SK-N-SH (cell line): ENCODE measurements around the gene NUTF2. TPM values are rescaled to one million over a fixed set of nuclear protein-coding genes. Genes with fewer than 3 reads are reported as not detected.

Experiments
- CTCF ChIA-PET: fragments of 300-600, 350-600 bp; formaldehyde crosslinking; extraction: SDS; loops from one replicate; lab custom pipeline; 2021; lab: Yijun Ruan, JAX
- POLR2A ChIA-PET: fragments of 350-600 bp; sonication (Branson Sonifier 250); formaldehyde crosslinking; extraction: SDS; loops from one replicate; lab custom pipeline; 2020; ENCODE audit warnings: antibody characterized with exemption, inconsistent platforms; lab: Yijun Ruan, JAX
- DNase-seq: peaks from one replicate; pipeline ENCODE4 v3.0.0; 2012
- H2AFZ ChIP-seq: fragments of 200-600 bp; sonication (generic); 2 replicates; pipeline ENCODE4 v1.8.1; 2016; ENCODE audit warnings: antibody characterized with exemption, mild to moderate bottlenecking, low read depth
- H3F3A ChIP-seq: fragments of 200-600 bp; sonication (generic); replicated peaks from 2 replicates; pipeline ENCODE3; 2016; ENCODE audit warnings: antibody characterized with exemption, mild to moderate bottlenecking; ENCODE audit not compliant: insufficient read depth
- H3K27ac ChIP-seq, 2 experiments: fragments of 200-500 bp in 1 of 2; fragments of 200-600 bp in 1 of 2; sonication (Bioruptor generic) in 1 of 2; sonication (generic), shearing (Covaris generic) in 1 of 2; 2 replicates each; pipeline versions ENCODE4 v1.5.1 to v1.6.1; 2014 to 2016; ENCODE audit warnings: low read depth in 2 of 2, inconsistent platforms in 1 of 2, low read length in 1 of 2, mild to moderate bottlenecking in 1 of 2, mixed read lengths in 1 of 2
- H3K27me3 ChIP-seq: fragments of 200-600 bp; sonication (generic), shearing (Covaris generic); 2 replicates; pipeline ENCODE4 v1.6.1; 2016; ENCODE audit warnings: mixed run types; ENCODE audit not compliant: insufficient read depth
- H3K36me3 ChIP-seq, 2 experiments: fragments of 200-500 bp in 1 of 2; fragments of 200-600 bp in 1 of 2; sonication (Bioruptor generic) in 1 of 2; sonication (generic) in 1 of 2; replicated peaks in 1 of 2; 2 replicates each; pipeline versions ENCODE3 to v1.5.1; 2014 to 2016; ENCODE audit warnings: low read length in 1 of 2, mild to moderate bottlenecking in 1 of 2; ENCODE audit not compliant: insufficient read depth in 2 of 2, control insufficient read depth in 1 of 2
- H3K4me1 ChIP-seq, 2 experiments: fragments of 200-500 bp in 1 of 2; fragments of 200-600 bp in 1 of 2; sonication (Bioruptor generic) in 1 of 2; sonication (generic), shearing (Covaris generic) in 1 of 2; 2 replicates each; pipeline versions ENCODE4 v1.5.1 to v1.6.1; 2014 to 2016; ENCODE audit warnings: low read depth in 1 of 2, low read length in 1 of 2, mixed run types in 1 of 2; ENCODE audit not compliant: insufficient read depth in 2 of 2, control insufficient read depth in 1 of 2
- H3K4me2 ChIP-seq: fragments of 200-600 bp; sonication (generic), shearing (Covaris generic); 2 replicates; pipeline ENCODE4 v1.6.1; 2017; ENCODE audit warnings: mixed run types
- H3K4me3 ChIP-seq, 2 experiments: fragments of 200-500 bp in 1 of 2; fragments of 200-600 bp in 1 of 2; sonication (Bioruptor generic) in 1 of 2; sonication (generic), shearing (Covaris generic) in 1 of 2; 2 replicates each; pipeline versions ENCODE4 v1.5.1 to v1.8.1; 2014 to 2016; ENCODE audit warnings: low read depth in 2 of 2, inconsistent platforms in 1 of 2, low read length in 1 of 2, mild to moderate bottlenecking in 1 of 2, mixed read lengths in 1 of 2, moderate library complexity in 1 of 2
- H3K79me2 ChIP-seq: fragments of 200-600 bp; sonication (generic); 2 replicates; pipeline ENCODE4 v1.8.1; 2017; ENCODE audit warnings: mild to moderate bottlenecking; ENCODE audit not compliant: insufficient read depth
- H3K9ac ChIP-seq: fragments of 200-600 bp; sonication (generic); 2 replicates; pipeline ENCODE4 v1.6.1; 2017; ENCODE audit warnings: mixed run types
- H3K9me2 ChIP-seq: fragments of 200-600 bp; sonication (generic); 2 replicates; pipeline ENCODE4 v1.6.1; 2017; ENCODE audit warnings: mixed run types
- H3K9me3 ChIP-seq: fragments of 200-600 bp; sonication (generic); 2 replicates; pipeline ENCODE4 v1.6.1; 2017; ENCODE audit warnings: mixed run types, mild to moderate bottlenecking, moderate library complexity
- H4K20me1 ChIP-seq: fragments of 200-600 bp; sonication (generic); 2 replicates; pipeline ENCODE4 v1.6.1; 2017; ENCODE audit warnings: mild to moderate bottlenecking, mixed run types; ENCODE audit not compliant: insufficient read depth
- EP300 ChIP-seq, 2 experiments: IDR thresholded peaks; 2 replicates each; pipeline versions ENCODE4 v1.4.0 to v1.6.1; 2012; ENCODE audit warnings: borderline replicate concordance in 1 of 2, low read depth in 1 of 2, low read length in 1 of 2
- EZH2phosphoT487 ChIP-seq: fragments of 200-600 bp; sonication (generic); IDR thresholded peaks from 2 replicates; pipeline ENCODE4 v1.6.1; 2017; ENCODE audit warnings: low read depth, mixed run types, mild to moderate bottlenecking, antibody characterized with exemption, moderate library complexity, borderline replicate concordance
- FOSL2 ChIP-seq: IDR thresholded peaks from 2 replicates; pipeline ENCODE4 v1.4.0; 2012; ENCODE audit warnings: low read depth, mild to moderate bottlenecking, moderate library complexity, borderline replicate concordance
- FOXJ3 ChIP-seq: sonication (generic); formaldehyde crosslinking; IDR thresholded peaks from 2 replicates; pipeline ENCODE4 v1.5.1; 2020; ENCODE audit warnings: mild to moderate bottlenecking, missing genetic modification reagents
- FOXM1 ChIP-seq: IDR thresholded peaks from 2 replicates; pipeline ENCODE4 v1.4.0; 2012; ENCODE audit warnings: low read depth, mild to moderate bottlenecking
- JUND ChIP-seq: IDR thresholded peaks from 2 replicates; pipeline ENCODE4 v1.4.0; 2012
- POLR2AphosphoS5 ChIP-seq: IDR thresholded peaks from 2 replicates; pipeline ENCODE4 v1.6.1; 2012; ENCODE audit warnings: low read depth, low read length
- RCOR1 ChIP-seq: fragments of 150-350 bp; IDR thresholded peaks from 2 replicates; pipeline ENCODE4 v1.6.1; 2017; ENCODE audit warnings: antibody characterized with exemption, low read length
- REST ChIP-seq: IDR thresholded peaks from 2 replicates; pipeline ENCODE4 v1.6.1; 2012; ENCODE audit warnings: mild to moderate bottlenecking, low read depth, low read length, moderate library complexity
- RXRA ChIP-seq: IDR thresholded peaks from 2 replicates; pipeline ENCODE4 v1.4.0; 2012; ENCODE audit warnings: low read depth, mild to moderate bottlenecking, borderline replicate concordance
- SMC3 ChIP-seq: IDR thresholded peaks from 2 replicates; pipeline ENCODE4 v1.6.1; 2012; ENCODE audit warnings: low read depth, low read length, improper control_type of control experiment
- TCF12 ChIP-seq: IDR thresholded peaks from 2 replicates; pipeline ENCODE4 v1.4.0; 2012
- TEAD4 ChIP-seq: IDR thresholded peaks from 2 replicates; pipeline ENCODE4 v1.4.0; 2012; ENCODE audit warnings: mild to moderate bottlenecking, borderline replicate concordance; ENCODE audit not compliant: insufficient read depth
- YY1 ChIP-seq: IDR thresholded peaks from 2 replicates; pipeline ENCODE4 v1.4.0; 2012; ENCODE audit warnings: low read depth, mild to moderate bottlenecking
- ZBTB33 ChIP-seq: IDR thresholded peaks from 2 replicates; pipeline ENCODE4 v1.4.0; 2012; ENCODE audit warnings: low read depth, borderline replicate concordance
- WGBS: methylation state at CpG from one replicate; pipeline ENCODE4 v1.1.6; 2017; ENCODE audit warnings: low lambda C conversion rate; 5-methylcytosine and 5-hydroxymethylcytosine counted together
- polyA plus RNA-seq, 3 experiments: library from polyadenylated mRNA; depleted of rRNA; stranded (reverse); fragments of >200 nt; gene quantifications; 2 replicates each; pipeline ENCODE4 v1.2.3, GENCODE V29; 2012

NUTF2 gene
- polyA plus RNA-seq, 1 of the 3 experiments (the other 2 are of a cell fraction), result 449 TPM

GRCh38 chr16:67803894-67804293 lies 42.8 kb upstream of the NUTF2 start:
- 88% methylated on average over 3 of the region's 3 CpGs for WGBS
- no peak overlapping the region for H2AFZ ChIP-seq
- H3K27ac ChIP-seq, result no peak overlapping the region
- no peak for DNase-seq
- no peaks in the 10 kb centered on the region for H3K9me3 ChIP-seq
- CTCF ChIA-PET, result interaction anchor here (0.6 to 6.3 kb wide), 2 partner anchors 12 to 31 kb away, joined by 3 to 42 read pairs; no protein-coding TSS in a partner anchor
- no peaks in the 10 kb centered on the region for H3F3A ChIP-seq
- TF ChIP-seq FOXM1 (no peak), YY1 (no peak), FOSL2 (no peak), RCOR1 (no peak), SMC3 (no peak), TCF12 (no peak), JUND (no peak), RXRA (no peak), ZBTB33 (no peak)
- no peaks in the 10 kb centered on the region for H3K27me3 ChIP-seq
- H3K9ac ChIP-seq, result no peak overlapping the region
- POLR2A ChIA-PET, result no interaction called here
- peaks cover 8% of the 10 kb centered on the region in 2 experiments for H3K36me3 ChIP-seq
- no peaks in the 10 kb centered on the region; the same call in 1 of the 2 replicates for H4K20me1 ChIP-seq
- no peaks in the 10 kb centered on the region for H3K9me2 ChIP-seq
- H3K4me1 ChIP-seq, result peaks cover 6 to 11% of the 10 kb centered on the region in 2 experiments; a peak in 1 of 4 replicates
- no peak overlapping the region for H3K4me2 ChIP-seq
- H3K4me3 ChIP-seq, result no peak overlapping the region
- peaks cover 66% of the 10 kb centered on the region for H3K79me2 ChIP-seq

GRCh38 chr16:67804853-67805542 lies 41.7 kb upstream of the NUTF2 start:
- H3K4me1 ChIP-seq, result peaks cover 6 to 11% of the 10 kb centered on the region in 2 experiments; a peak in 1 of 4 replicates
- H3K27me3 ChIP-seq, result no peaks in the 10 kb centered on the region
- 88% methylated on average over 4 of the region's 4 CpGs for WGBS
- peak overlapping the region; percentile 78 to 83 for H3K4me3 ChIP-seq
- peaks cover 8% of the 10 kb centered on the region in 2 experiments for H3K36me3 ChIP-seq
- H3K9me3 ChIP-seq, result no peaks in the 10 kb centered on the region
- peak overlapping the region; percentile 86 for H3K9ac ChIP-seq
- no peak overlapping the region for H3K27ac ChIP-seq
- H4K20me1 ChIP-seq, result no peaks in the 10 kb centered on the region; the same call in 1 of the 2 replicates
- H3F3A ChIP-seq, result no peaks in the 10 kb centered on the region
- no peak overlapping the region for H2AFZ ChIP-seq
- TF ChIP-seq EP300 (IDR thresholded peaks at IDR 0.05; ENCODE audit: borderline replicate concordance in 1 of 2, low read depth in 1 of 2, low read length in 1 of 2) (no peak), POLR2AphosphoS5 (no peak), REST (no peak), EZH2phosphoT487 (no peak), FOSL2 (no peak), FOXJ3 (no peak), TEAD4 (no peak), RXRA (no peak)
- CTCF ChIA-PET, result interaction anchor here (6.3 kb wide), 1 partner anchor 11 kb away, joined by 42 read pairs; no protein-coding TSS in a partner anchor
- no peaks in the 10 kb centered on the region for H3K9me2 ChIP-seq
- peak overlapping the region; percentile 95 for H3K4me2 ChIP-seq
- no peak for DNase-seq
- H3K79me2 ChIP-seq, result peaks cover 59% of the 10 kb centered on the region
- POLR2A ChIA-PET, result no interaction called here
